GM21423 (cell line): ENCODE results near the gene CXADR.

Experiments used
- ATAC-seq: cut with Tn5 transposase; IDR thresholded peaks from one replicate; pipeline ENCODE4 v1.9.1; 2021; ENCODE audit warnings: mild to moderate bottlenecking, moderate library complexity; ENCODE audit not compliant: unreplicated experiment

Gene CXADR

DNA sequence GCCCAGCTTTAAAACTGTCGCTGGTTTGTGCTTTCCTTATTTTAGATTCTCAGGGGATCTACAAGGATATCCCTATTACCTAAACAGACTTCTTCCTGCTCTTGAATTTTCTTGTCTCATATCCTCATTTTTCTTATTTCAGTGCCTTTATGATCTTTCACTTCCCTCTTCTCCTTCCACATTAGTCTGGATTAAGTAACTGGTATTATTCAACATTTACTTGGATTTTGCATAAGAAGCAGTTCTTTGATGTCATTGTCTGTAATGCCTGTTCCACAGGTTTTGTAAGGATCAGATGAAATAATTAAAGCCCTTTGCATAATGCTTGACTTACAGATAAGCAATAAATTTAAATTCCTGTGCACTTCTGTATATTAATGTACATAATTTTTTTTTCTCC is 26.5 kb downstream of the CXADR start:
- ATAC-seq, result no peak

DNA sequence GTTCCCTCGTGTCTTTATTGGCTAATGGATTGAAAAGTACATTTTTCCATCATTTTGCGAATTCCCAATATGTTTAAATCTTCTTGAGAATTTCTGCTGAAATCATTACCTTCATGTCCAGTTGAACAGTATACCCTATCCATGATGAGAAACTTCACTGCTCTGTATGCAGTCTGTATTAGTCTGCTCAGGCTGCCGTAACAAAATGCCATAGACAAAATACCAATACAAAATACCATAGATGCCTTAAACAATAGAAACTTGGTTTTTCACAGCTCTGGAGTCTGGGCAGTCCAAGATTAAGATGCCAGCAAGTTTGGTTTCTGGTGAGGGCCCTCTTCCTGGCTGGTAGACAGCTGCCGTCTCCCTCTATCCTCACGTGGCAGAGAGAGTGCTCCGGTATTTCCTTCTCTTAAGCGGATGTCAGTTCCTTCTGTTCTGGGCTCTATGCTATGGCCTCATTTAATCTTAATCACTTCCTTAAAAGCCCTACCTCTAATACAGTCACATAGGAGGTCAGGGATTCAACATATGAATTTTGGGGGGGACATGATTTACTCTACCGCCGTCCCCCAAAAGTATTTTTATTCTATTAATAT is 27.0 kb downstream of the CXADR start:
- ATAC-seq, result no peak

GRCh38 chr21:17540530-17540929 is 27.7 kb downstream of the CXADR start:
- no peak for ATAC-seq

DNA sequence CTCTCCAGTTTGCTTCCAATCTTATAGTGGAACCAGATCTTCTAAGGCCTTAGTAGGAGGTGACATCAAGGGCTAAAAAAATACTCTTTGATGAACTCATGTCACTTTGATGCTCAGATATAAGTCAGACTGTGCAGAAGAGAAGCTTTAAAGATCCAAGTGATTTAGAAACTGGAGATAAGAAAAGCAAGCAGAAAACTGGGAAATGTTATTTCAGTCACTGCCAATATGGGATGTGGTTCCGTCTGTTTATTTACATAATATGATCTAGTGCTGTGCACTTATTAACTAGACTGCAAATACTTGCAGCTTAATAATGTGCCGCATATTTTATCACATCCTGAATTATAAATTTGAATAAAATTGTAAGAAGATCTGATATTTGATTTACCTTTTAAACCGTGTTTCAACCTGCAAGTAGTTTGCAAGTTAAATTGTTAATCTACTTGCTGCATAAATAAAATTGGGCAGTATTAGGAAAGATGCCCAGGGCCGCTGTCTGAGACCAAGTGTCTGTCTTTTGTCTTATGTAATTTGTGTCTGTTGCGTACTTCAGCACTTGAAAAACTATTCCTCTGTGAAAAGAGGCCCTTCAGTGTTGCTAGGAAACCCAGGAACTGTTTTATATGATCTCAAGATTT is 29.6 kb downstream of the CXADR start:
- no peak for ATAC-seq

DNA sequence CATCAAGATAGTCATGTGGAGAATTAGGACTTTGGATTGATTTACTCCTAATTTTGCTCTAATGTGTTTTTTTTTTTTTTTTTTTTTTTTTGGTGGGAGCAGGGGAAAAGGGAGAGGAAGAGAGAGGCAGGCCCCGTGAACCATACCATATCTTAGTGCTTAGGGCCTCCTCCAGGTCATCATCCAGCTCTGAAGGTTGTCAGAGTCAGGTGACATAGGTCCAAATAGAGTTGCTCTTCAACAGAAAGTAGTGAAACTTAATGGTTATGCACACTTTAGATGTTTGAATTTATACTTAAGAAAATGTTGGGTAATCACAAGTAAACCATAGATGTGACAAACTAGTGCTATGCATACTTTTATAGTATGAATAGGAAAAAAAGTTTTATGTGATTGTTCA is 32.2 kb downstream of the CXADR start:
- ATAC-seq, result no peak

DNA sequence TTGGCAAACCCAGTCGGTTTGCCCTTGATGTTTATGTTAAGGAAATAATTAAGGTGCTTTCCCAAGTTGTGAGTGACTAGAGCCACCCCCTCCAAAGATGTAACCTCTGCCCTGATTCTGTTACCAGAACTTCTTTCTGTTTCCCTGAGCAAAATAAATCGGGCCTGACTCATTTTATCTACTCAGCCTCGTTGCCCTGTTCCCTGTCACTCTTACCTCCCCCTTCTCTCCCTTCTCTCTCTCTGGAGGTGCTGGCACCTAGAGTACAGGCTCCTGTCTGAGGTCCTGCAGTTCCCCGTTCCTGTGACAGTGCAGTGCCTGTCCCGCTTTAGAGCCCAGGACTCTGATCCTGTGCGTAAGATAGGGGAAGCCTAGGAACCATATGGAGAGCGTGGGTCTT is 35.4 kb downstream of the CXADR start:
- ATAC-seq, result no peak

DNA sequence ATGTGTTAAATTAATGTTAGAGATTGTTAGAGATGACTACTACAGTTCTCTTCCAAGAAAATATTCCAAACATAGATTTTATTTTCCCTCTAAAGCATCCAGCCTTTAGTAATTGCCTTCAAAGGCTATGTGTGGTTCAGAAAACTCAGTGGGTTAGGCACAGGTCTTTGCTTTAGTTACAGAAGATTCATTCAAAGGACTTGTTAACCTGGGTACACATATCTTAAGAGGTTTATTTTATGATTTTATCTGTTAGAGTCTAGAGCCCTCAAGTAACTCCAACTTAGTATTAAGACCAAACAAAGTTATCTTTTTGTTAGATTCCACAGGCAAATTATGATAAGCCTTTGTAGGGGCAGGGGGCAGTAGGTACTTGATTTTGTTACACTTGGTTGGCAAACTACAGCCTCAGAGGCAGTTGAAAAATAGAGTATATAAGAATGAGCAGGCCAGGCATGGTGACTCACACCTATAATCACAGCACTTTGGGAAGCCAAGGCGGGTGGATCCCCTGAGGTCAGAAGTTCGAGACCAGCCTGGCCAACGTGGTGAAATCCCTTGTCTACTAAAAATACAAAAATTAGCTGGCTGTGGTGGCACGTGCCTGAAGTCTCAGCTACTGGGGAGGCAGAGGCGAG is 37.9 kb downstream of the CXADR start:
- no peak for ATAC-seq

DNA sequence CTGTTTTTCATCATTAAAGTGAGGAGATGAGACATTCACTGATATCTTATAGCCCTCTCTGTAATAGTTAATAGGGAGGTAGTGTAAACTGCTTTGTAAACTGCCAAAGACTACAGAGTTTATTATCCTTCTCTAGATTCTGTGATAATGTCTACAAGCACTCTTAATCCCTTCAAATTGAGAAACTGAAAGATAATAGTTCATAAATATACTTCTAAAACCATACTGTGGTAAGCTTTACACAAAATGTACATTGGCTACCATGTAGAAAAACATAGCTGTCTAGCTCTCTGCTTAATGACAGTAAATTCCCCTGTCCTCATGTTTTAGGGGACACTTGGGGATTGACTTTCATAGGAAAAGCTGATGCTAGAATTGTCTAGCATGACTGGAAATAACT is 39.6 kb downstream of the CXADR start:
- ATAC-seq, result no peak

DNA sequence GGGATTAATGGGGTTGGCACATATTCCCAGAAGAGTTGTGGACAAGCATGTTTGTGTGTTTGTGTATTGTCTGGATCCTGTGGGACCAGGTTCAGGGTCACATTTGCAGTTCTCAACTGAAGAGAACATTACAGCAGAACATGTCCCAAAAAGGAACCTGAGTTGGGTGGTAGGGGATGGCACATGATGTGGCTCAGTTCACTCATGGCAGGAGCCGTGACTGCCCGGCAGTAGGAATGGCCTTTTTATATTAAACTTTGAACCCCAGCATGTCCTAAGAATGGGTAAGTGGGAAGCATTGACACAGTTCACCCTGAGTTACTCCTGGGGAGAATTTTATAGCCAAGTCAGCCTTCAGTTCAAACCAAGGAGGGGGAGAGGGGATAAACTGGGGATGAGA is 41.3 kb downstream of the CXADR start:
- ATAC-seq, result no peak

DNA sequence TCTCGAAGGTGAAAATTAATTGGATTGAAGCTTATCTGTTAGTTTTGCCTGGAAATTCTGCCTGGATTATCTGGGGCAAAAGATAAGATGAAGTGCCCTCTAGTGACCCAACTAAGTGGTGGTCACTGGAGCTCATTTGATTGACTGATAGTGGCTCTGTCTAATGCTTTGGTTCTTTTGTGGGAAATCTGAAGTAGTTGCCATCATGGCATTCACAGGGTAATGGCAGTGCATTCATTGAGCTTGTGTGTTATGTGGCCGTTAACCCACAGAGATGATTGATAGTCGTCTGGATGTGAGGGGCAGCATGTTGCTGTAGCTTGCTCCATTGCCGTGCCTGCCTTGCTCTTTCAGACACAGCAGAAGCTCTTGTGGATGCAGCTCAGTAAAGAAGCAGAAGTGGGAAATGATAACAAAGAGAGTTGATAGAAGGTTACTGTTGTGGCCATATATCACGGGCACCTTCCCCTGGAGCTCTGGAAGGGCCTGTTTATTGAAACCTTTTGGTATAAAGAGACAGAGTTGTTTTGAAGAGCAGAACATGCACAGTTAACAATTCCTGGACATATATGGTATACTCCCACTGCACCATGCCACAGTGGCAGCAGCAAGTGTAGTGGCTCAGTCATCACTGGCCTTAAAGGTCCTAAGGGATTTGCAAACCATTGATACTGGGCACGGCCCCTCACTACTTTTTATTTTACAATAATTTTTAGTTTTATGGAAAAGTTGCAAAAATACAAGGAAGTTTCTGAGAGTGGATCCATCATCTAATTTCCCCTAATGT is 42.0 kb downstream of the CXADR start:
- no peak for ATAC-seq

DNA sequence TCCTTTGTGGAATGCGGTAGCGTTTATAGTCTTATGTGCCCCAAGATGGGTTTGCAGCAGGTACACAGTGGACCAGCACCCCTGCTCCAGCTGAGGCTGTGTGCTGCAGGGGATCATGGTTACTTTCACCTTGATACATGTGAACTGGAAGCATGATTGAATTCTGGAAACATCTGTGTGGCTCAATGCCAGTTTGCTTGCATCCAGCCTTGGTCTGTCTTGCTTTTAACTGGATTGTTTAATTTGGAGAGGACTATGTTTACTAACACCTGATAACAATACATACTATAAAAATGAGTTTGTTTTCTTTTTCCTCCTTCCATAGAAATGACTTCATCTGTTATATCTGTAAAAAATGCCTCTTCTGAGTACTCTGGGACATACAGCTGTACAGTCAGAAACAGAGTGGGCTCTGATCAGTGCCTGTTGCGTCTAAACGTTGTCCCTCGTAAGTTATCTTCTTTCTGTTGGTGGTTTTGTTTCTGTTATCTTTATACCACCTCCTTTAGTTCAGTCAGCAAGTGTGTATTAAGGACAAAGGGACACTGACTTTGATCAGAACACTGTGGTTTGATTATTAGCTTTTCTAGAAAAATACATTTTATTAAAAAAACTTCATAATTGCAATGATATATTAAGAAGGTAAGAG is 47.7 kb downstream of the CXADR start:
- no peak for ATAC-seq

DNA sequence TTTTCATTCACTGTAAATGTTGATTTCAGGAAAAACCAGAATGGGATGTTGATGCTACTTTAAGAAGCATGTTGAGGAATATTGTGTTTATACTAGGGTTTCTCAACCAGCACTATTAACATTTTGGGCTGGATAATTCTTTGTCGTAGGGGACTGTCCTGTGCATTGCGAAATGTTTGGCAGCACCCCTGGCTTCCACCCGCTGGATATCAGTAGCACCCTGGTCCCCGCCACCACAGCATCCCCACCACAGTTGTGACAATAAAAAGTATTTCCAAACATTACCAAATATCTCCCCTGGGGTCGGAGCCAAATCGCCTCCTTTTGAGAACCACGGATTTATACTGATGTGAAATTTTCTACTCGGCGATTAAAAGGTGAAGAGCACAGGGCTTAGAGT is 57.9 kb downstream of the CXADR start:
- ATAC-seq, result no peak

DNA sequence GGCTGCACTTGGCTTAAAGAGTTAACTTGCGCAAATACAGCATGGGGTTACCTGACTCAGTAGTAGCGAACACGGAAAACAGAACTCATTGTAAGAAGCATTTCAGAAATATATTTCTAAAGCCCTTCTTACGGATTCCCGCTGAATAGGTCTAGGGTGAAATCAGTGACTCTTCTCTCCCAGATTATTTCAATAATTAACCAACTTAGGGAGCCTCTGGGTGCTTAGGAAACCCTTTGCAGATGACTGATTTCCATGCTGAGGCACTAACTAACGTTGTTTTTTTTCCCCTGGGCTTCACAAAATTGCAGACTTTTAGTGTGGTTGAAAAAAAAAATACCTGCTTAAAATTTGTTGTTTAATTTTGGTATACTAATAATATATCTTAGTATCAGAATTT is 59.6 kb downstream of the CXADR start:
- ATAC-seq, result no peak

- no peak for ATAC-seq
Measured at GRCh38 chr21:17575076-17575475, 62.2 kb downstream of the CXADR start.

DNA sequence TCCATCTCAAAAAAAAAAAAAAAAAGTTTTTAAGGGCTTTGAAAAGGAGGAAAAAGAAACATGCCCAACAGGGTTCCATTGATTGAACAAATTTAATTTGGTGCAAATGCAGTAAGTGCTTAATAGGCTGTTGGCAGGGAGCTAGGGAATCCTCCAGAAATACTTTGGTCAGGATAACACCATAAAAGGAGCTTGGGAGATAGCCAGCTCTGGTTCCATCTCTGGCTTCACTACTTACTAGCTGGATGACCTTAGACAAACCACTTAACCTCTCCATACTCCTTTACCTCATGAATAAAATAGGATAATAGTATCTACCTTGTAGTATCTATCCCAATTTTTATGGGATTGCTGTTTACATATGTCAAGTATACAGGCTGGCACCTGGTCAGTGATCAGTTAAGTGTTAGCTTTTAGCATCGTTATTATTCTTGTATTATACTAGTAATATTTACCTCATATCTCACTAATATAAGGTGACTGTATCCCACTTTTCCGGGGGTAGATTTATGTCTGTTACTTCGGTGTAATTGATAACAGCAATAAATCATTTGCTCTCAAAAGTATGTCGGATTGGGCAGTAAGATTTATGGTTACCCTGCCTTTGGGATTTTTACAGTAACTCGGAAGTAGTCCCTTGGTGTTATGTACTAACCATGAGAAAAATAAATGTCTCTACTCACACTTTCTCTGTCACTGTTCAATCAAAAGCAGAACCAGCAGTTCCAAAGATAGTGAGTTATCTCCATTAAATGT is 63.4 kb downstream of the CXADR start:
- no peak for ATAC-seq

GRCh38 chr21:17577701-17578100 is 64.9 kb downstream of the CXADR start:
- no peak for ATAC-seq

GRCh38 chr21:17578162-17578561 is 65.3 kb downstream of the CXADR start:
- no peak for ATAC-seq

DNA sequence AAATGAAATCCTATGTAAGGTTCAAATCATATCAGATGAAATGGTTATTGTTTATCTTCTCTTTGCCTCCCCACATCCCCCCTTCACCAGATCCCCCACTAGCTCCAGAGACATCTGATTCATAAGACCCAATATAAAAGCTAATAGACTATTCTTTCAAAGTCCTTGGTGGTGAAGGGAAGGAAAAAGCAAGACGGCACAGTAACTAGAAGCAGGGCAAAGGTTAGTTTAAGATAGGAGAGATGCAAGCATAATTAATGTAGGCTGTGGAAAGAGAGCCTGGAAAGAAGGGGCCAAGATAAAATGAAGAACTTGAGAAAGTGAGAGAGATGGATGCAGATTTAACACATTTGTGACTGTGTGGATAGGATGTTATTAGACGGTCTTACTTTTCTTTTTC is 66.0 kb downstream of the CXADR start:
- no peak for ATAC-seq

GRCh38 chr21:17580319-17580718 is 67.5 kb downstream of the CXADR start:
- no peak for ATAC-seq

DNA sequence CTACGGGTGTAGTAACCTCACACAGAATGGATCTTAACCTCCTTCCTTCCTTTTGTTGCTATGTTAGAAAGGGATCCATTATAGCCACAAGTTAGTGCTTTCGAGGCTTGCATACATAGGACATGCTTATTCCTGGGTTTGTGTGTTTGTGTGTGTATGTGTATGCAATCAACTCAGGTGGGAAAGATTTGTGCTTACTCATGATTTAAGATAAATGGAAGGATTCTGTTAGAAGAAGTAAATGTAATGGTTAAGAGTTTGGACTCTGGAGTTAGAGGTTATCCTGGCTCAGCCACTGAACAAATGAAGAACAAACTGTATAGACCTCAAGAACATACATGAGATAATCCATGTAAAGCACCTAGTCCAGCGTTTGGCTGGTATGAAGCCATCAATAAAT is 71.1 kb downstream of the CXADR start:
- ATAC-seq, result no peak
